Activated T-helper 17 cell treated with anti-CD3 and anti-CD28 coated beads, Interleukin-2, amount 50 U/mL, for 72 hours (primary cell): ENCODE measurements around the gene NLRP8. TPM values are rescaled to one million over a fixed set of nuclear protein-coding genes. Genes with fewer than 3 reads are reported as not detected.
"Not testable (repeated sequence)": the region's sequence is repeated elsewhere in the genome, so short reads cannot be mapped to it uniquely, and the experiment has no call there.

Experiments
- ATAC-seq: fragments of 150-1000 bp; cut with Tn5 transposase; replicated peaks from 2 replicates; pipeline ENCODE4 v1.10.0; 2021; ENCODE audit warnings: mild to moderate bottlenecking, moderate library complexity
- H3K27ac Mint-ChIP-seq: one replicate; pipeline ENCODE4 v1.8.0; 2022; ENCODE audit warnings: mixed read lengths
- H3K27me3 Mint-ChIP-seq: one replicate; pipeline ENCODE4 v1.8.0; 2022; ENCODE audit warnings: mixed read lengths
- H3K36me3 Mint-ChIP-seq: one replicate; pipeline ENCODE4 v1.8.0; 2022; ENCODE audit warnings: low read depth, mild to moderate bottlenecking, mixed read lengths
- H3K4me1 Mint-ChIP-seq: one replicate; pipeline ENCODE4 v1.8.0; 2022; ENCODE audit warnings: mixed read lengths
- H3K4me3 Mint-ChIP-seq: one replicate; pipeline ENCODE4 v1.8.0; 2022; ENCODE audit warnings: mild to moderate bottlenecking, mixed read lengths
- H3K9me3 Mint-ChIP-seq: one replicate; pipeline ENCODE4 v1.8.0; 2022; ENCODE audit warnings: mixed read lengths
- total RNA-seq, 2 donors: library from RNA; stranded (reverse); gene quantifications; one replicate each; pipeline ENCODE4 v1.2.3, GENCODE V29; 2022

Gene NLRP8
- total RNA-seq, 2 donors from 2014 or later: not detected

DNA sequence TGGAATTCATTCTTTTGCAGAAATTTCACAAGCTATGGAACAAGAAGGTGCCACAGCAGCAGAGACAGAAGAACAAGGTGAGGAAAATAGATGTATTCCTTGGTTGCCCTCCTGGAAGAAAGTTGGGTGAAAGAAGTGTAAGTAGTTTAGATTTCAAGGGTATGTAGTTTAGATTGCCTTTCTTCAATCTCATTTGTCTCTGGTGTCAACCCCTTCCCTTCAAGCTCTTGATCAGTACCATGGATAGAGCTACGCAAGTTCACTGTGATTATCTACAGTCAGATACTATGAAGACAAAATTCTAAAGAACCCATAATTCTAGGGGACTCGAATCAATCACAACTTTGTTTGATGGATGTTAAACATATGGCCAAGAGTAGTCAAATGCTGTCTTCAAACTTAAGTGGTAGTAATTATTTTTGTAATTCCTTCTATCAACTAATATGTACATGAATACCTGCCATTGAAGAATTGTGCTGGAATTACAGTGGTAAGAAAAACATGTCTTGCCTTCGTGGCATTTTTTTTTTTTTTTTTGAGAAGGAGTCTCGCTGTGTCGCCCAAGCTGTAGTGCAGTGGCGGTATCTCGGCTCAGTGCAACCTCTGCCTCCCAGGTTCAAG is 72.8 kb downstream of the NLRP8 start:
- not testable (repeated sequence) for H3K4me3 Mint-ChIP-seq, H3K36me3 Mint-ChIP-seq, ATAC-seq, H3K27me3 Mint-ChIP-seq, H3K4me1 Mint-ChIP-seq, H3K27ac Mint-ChIP-seq
- H3K9me3 Mint-ChIP-seq: peaks cover 12% of the 10 kb centered on the region

DNA sequence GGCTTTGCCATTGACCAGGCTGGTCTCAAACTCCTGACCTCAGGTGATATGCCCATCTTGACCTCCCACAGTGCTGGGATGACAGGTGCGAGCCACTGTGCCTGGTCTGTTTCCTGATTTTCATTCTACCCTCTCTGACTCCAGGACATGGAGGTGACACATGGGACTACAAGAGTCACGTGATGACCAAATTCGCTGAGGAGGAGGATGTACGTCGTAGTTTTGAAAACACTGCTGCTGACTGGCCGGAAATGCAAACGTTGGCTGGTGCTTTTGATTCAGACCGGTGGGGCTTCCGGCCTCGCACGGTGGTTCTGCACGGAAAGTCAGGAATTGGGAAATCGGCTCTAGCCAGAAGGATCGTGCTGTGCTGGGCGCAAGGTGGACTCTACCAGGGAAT is 79.1 kb downstream of the NLRP8 start:
- H3K4me1 Mint-ChIP-seq: no peaks in the 10 kb centered on the region
- no peak overlapping the region for H3K4me3 Mint-ChIP-seq
- H3K27me3 Mint-ChIP-seq: no peaks in the 10 kb centered on the region
- no peak for ATAC-seq
- H3K9me3 Mint-ChIP-seq: peaks cover 5% of the 10 kb centered on the region
- H3K27ac Mint-ChIP-seq: no peak overlapping the region
- no peaks in the 10 kb centered on the region for H3K36me3 Mint-ChIP-seq

Other genes starting within 250 kb of the NLRP8 start
- gene NLRP9, start 209.4 kb upstream of the NLRP8 start, total RNA-seq: not detected
- gene RFPL4A, start 188.7 kb upstream of the NLRP8 start, total RNA-seq: not detected
- not detected for gene RFPL4AL1, start 178.7 kb upstream of the NLRP8 start, total RNA-seq
- under 1 TPM in 1 of 2 donors, not detected in 1; 0.11 TPM for gene NLRP11, start 115.8 kb upstream of the NLRP8 start, total RNA-seq
- not detected for gene NLRP4, start 111.3 kb upstream of the NLRP8 start, total RNA-seq
- gene NLRP13, start 15.5 kb upstream of the NLRP8 start, total RNA-seq: not detected
- gene NLRP5, start 38.9 kb downstream of the NLRP8 start, total RNA-seq: not detected
- 10 to 100 TPM; 27.8 to 33.2 TPM for gene ZNF787, start 173.5 kb downstream of the NLRP8 start, total RNA-seq
- gene ZNF444, start 193.5 kb downstream of the NLRP8 start, total RNA-seq: 10 to 100 TPM; 22.8 to 29.2 TPM
- gene GALP, start 228.2 kb downstream of the NLRP8 start, total RNA-seq: not detected
- under 1 TPM in 1 of 2 donors, not detected in 1; 0.24 TPM for gene ZSCAN5B, start 250.0 kb downstream of the NLRP8 start, total RNA-seq